Stimulated activated CD4-positive, alpha-beta T cell treated with anti-CD3 and anti-CD28 coated beads, Interleukin-4, amount 100 ng/mL, for 48 hours (primary cell): ENCODE results near the gene CACNA1B.
"Not testable (repeated sequence)": the region's sequence is repeated elsewhere in the genome, so short reads cannot be mapped to it uniquely, and the experiment has no call there.

Experiments used
- DNase-seq, 2 donors: peaks; one replicate each; pipeline ENCODE4 v3.0.0-alpha.2; 2020; ENCODE audit warnings: low read depth in 2 of 2

Gene CACNA1B

GRCh38 chr9:137877506-137878122, at the start of gene CACNA1B:
TSS of gene CACNA1B (plus strand) at chr9:137877782. CDS start at chr9:137877934, 152 bp downstream.
- DNase-seq, result not testable (repeated sequence)

- DNase-seq, result no peak
Measured at GRCh38 chr9:137827908-137828526, 49.6 kb upstream of the CACNA1B start.

DNA sequence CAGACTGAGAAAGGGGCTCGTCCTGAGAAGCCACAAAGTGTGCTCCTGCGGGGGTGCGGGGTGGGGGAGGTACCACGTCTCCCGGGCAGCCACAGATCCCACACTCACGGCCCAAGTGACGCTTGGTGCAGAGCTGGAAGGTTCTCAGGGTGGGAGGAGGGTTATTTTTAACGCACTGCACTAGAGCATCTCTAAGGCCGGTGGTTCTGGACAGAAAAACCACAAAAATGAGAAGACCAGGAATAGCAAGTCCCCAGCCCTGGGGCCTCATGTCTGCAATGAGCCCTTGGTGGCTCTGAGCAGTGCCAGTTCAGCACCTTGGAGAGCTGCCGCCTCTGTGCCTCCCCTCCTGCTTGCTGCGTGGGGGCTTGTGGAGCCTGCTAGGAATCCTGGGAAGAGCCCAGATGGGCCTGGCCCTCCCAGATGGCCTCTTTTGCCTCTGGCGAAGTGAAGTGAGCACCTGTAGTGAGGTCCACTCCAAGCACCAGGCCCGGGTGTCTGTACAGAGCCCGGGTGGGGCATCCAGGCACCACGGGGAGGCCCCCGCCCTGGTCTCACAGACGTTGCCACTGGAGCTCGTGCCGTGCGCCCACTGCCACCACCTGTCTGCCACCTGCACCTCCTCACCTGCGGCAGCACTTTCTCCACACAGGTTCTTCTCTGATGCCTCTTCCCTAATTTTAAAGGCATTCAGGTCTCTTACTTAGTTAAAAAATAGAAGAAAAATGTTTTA, 48.9 kb upstream of the CACNA1B start:
- DNase-seq, result no peak

DNA sequence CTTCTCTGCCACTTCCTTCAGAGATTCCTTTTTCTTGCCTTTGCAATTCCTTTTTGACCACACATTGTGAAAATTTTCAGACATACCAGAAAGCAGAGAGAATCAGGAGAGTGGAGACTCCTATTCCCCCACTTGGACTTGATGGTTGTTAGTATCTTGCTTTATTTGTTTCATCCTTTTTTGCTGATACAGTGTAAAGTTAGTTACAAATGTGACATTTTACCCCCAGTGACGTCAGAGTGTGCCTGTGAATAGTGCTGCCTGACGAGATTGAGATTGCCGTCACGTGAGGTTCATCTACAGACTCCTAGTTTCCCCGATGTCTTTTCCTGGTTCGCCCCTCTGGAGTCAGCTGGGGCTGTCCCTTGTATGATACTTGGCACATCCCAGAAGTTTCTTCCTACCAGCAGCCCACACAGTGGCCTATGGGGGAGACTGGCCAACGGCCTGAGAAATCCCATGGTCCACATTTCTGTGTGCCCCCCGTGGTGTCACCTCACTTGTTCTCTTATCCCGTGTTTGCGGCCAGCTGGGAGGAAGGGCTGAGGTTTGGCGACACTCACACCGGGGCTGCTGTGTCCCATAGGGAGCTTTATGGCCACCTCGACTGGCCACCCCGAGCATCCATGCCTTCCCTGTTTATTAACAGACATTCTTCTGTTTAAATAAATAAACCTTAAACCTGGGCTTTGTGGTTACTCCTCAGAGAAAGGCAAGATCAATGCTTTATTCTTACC, 48.2 kb upstream of the CACNA1B start:
- DNase-seq, result no peak

DNA sequence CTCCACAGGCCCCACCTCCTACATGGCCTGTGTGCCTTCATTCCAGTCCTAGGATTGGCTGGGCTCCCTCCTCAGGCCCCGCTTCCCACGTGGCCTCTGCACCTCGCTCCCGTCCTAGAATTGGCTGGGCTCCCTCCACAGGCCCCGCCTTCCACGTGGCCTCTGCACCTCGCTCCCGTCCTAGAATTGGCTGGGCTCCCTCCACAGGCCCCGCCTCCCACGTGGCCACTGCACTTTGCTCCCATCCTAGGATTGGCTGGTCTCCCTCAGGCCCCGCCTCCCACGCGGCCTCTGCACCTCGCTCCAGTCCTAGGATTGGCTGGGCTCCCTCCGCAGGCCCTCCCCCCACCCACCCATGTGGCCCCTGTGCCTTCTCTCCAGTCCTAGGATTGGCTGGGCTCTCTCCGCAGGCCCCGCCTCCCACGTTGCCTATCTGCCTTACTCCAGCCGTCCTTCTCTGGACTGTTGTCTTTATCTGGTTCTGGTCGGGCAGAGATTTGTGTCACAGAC, 45.3 kb upstream of the CACNA1B start:
- no peak for DNase-seq

GRCh38 chr9:137832830-137833590, 44.6 kb upstream of the CACNA1B start:
- no peak for DNase-seq

- no peak for DNase-seq
Measured at GRCh38 chr9:137833721-137834613, 43.6 kb upstream of the CACNA1B start.

DNA sequence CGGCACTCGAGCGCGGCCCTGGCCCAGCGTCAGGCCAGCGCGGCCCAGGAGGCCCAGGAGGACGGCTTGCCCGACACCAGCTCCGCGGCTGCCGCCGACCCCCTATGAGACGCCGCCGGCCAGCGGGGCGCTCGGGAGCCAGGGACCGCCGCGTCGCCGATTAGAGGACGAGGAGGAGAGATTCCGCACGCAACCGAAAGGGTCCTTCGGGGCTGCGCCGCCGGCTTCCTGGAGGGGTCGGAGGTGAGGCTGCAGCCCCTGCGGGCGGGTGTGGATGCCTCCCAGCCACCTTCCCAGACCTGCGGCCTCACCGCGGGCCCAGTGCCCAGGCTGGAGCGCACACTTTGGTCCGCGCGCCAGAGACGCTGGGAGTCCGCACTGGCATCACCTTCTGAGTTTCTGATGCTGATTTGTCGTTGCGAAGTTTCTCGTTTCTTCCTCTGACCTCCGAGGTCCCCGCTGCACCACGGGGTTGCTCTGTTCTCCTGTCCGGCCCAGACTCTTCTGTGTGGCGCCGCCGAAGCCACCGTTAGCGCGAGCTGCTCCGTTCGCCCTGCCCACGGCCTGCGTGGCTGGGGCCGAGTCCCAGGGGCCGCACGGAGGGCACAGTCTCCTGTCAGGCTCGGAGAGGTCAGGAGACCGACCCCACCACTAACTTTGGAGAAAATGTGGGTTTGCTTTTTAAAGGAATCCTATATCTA, 42.6 kb upstream of the CACNA1B start:
- DNase-seq, result no peak

- no peak for DNase-seq
Measured at GRCh38 chr9:137836151-137836830, 41.3 kb upstream of the CACNA1B start.

- DNase-seq, result no peak
Measured at GRCh38 chr9:137836831-137837241, 40.7 kb upstream of the CACNA1B start.

- DNase-seq, result no peak
Measured at GRCh38 chr9:137837345-137838278, 40.0 kb upstream of the CACNA1B start.

- DNase-seq, result no peak
Measured at GRCh38 chr9:137838576-137838975, 39.0 kb upstream of the CACNA1B start.

DNA sequence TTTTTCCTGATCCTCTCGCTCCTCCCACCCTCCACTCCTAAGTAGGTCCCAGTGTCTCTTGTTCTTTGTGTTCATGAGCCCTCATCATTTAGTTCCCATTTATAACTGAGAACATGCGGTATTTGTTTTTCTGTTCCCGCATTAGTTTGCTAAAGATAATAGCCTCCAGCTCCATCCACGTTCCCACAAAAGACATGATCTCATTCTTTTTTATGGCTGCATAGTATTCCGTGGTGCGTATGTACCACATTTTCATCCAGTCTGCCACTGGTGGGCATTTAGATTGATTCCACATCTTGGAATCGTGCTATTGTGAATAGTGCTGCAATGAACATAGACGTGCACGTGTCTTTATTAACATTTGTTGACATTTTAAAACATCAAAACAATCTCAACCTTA, 34.2 kb upstream of the CACNA1B start:
- DNase-seq, result no peak

DNA sequence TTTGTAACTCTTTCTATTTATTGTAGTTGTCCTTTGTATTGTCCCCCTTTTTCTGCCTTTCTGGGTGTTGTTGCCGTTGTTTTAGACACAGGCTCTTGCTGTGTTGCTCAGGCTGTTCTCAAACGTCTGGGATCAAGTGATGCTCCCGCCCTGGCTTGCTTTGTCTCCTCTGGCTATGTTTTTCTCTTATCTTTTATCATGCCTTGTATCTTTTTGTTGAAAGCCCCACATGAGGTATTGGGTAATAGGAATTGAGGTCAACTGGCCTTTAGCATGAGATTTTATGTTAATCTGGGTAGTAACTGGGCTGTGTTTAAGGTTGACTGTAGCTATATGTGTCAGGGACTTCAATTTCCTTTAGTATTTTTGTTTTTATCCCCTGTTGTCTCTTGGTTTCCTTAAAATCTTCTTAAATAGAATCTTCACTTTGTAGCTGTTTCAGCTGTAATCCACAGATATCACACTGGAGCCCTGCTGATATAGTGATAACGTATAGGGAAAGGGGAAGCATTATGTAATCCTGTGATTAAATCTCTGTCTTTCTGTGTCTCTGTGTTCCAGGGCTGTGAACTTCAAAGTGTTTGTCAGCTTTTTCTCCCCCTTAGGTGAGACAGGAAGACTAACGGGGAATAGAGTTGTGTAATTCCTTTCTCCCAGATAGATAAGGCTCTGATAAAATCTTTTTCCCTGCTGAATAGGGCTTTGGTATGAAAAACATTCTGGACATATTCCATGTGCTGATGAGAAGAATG, 25.9 kb upstream of the CACNA1B start:
- DNase-seq, result no peak

DNA sequence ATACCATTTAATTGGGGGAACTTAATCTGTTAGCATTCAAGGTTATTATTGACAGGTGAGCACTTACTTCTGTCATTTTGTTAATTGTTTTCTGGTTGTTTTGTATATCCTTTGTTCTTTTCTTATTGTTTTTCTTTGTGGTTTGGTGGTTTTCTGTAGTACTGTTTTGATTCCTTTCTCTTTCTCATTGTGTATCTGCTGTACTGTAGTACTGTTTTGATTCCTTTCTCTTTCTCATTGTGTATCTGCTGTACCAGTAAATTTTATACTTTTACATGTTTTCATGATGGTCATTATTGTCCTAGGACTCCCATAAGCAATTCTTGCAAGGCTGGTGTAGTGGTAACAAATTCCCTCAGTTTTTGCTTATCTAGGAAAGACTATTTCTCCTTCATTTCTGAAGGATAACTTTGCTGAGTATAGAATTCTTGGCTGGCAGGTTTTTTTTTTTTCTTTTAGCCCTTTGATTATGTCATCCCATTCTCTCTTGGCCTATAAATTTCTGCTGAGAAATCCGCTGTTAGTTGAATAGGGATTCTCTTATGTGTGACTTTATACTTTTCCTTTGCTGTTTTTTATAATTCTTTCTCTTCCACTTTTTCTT, 24.1 kb upstream of the CACNA1B start:
- DNase-seq, result no peak

GRCh38 chr9:137860361-137860760, 17.2 kb upstream of the CACNA1B start:
- no peak for DNase-seq
